Activated CD8-positive, alpha-beta memory T cell treated with anti-CD3 and anti-CD28 coated beads for 24 hours (primary cell): Measurements from ENCODE around the gene BECN2.

Source experiments
- DNase-seq: peaks from one replicate; pipeline ENCODE4 v3.0.0-alpha.2; 2020

BECN2 gene

GRCh38 chr1:241957692-241958494 is at the start of gene BECN2:
TSS of gene BECN2 (plus strand) at chr1:241957767. CDS start at chr1:241957767, 0 bp downstream.
- DNase-seq: no peak

GRCh38 chr1:241916196-241916595 is 41.4 kb upstream of the BECN2 start:
- DNase-seq: no peak

GRCh38 chr1:241917487-241917886 is 40.1 kb upstream of the BECN2 start:
- no peak for DNase-seq

GRCh38 chr1:241918879-241919278 is 38.7 kb upstream of the BECN2 start:
- no peak for DNase-seq

- DNase-seq: no peak
These were observed 33.3 kb upstream of the BECN2 start for GRCh38 chr1:241924080-241924808.

GRCh38 chr1:241926141-241926540 is 31.4 kb upstream of the BECN2 start:
- DNase-seq: no peak

- no peak for DNase-seq
These were observed 30.2 kb upstream of the BECN2 start for GRCh38 chr1:241927321-241927720.

- DNase-seq: no peak
These were observed 24.7 kb upstream of the BECN2 start for GRCh38 chr1:241932845-241933244.

- no peak for DNase-seq
These were observed 23.2 kb upstream of the BECN2 start for GRCh38 chr1:241934201-241934848.

- DNase-seq: no peak
These were observed 22.7 kb upstream of the BECN2 start for GRCh38 chr1:241934866-241935265.

- no peak for DNase-seq
These were observed 17.8 kb upstream of the BECN2 start for GRCh38 chr1:241939798-241940197.

- no peak for DNase-seq
These were observed 14.8 kb upstream of the BECN2 start for GRCh38 chr1:241942738-241943137.

- DNase-seq: no peak
These were observed 13.3 kb upstream of the BECN2 start for GRCh38 chr1:241944300-241944699.

GRCh38 chr1:241947354-241947753 is 10.2 kb upstream of the BECN2 start:
- no peak for DNase-seq

GRCh38 chr1:241950390-241950789 is 7.2 kb upstream of the BECN2 start:
- DNase-seq: no peak

GRCh38 chr1:241962153-241962552 is 4.6 kb downstream of the BECN2 start:
- no peak for DNase-seq

- DNase-seq: no peak
These were observed 6.2 kb downstream of the BECN2 start for GRCh38 chr1:241963722-241964121.

- DNase-seq: no peak
These were observed 7.1 kb downstream of the BECN2 start for GRCh38 chr1:241964550-241965282.

GRCh38 chr1:241968611-241969010 is 11.0 kb downstream of the BECN2 start:
- no peak for DNase-seq

GRCh38 chr1:241972703-241973369 is 15.3 kb downstream of the BECN2 start:
- DNase-seq: no peak

- DNase-seq: no peak
These were observed 18.7 kb downstream of the BECN2 start for GRCh38 chr1:241976229-241976628.

- DNase-seq: no peak
These were observed 21.5 kb downstream of the BECN2 start for GRCh38 chr1:241979071-241979470.

GRCh38 chr1:241979926-241980325 is 22.4 kb downstream of the BECN2 start:
- DNase-seq: no peak
